Breast epithelium (tissue), 4 donors: Measurements from ENCODE around the gene HLA-DPA1. TPM values are rescaled to one million over a fixed set of nuclear protein-coding genes. Genes with fewer than 3 reads are reported as not detected.

ENCODE experiments used
- DNase-seq, 2 donors: peaks; one replicate each; pipeline ENCODE4 v3.0.0-alpha.2; 2019; ENCODE audit warnings: low spot score in 2 of 2
- H3K27ac ChIP-seq, 2 donors: fragments of 200-600 bp; sonication (generic) in 1 of 2; one replicate each; pipeline ENCODE4 v1.5.1; 2016 to 2019; ENCODE audit warnings: mild to moderate bottlenecking in 1 of 2
- H3K27me3 ChIP-seq, 2 donors: fragments of 200-600 bp; sonication (generic) in 1 of 2; one replicate each; pipeline versions ENCODE4 v1.5.1 to v1.6.0; 2017 to 2019; ENCODE audit warnings: control low read depth in 1 of 2, mild to moderate bottlenecking in 1 of 2
- H3K36me3 ChIP-seq: fragments of 200-600 bp; one replicate; pipeline ENCODE4 v1.5.1; 2019
- H3K4me1 ChIP-seq, 2 donors: fragments of 200-600 bp; sonication (generic); one replicate each; pipeline ENCODE4 v1.5.1; 2016 to 2019; ENCODE audit warnings: control low read depth in 1 of 2
- H3K4me3 ChIP-seq, 3 donors: fragments of 200-600 bp; sonication (generic); 1 replicate in 2 of 3; 2 replicates in 1 of 3; pipeline ENCODE4 v1.5.1; 2016 to 2019; ENCODE audit warnings: mild to moderate bottlenecking in 3 of 3, moderate library complexity in 2 of 3
- H3K9me3 ChIP-seq, 2 donors: fragments of 200-600 bp; sonication (generic) in 1 of 2; one replicate each; pipeline ENCODE4 v1.5.1; 2016 to 2019; ENCODE audit warnings: control low read depth in 1 of 2
- POLR2A ChIP-seq: fragments of 450-650 bp; IDR thresholded peaks from one replicate; pipeline ENCODE4 v1.6.1; 2016; ENCODE audit warnings: antibody characterized with exemption, mild to moderate bottlenecking, moderate library complexity
- POLR2AphosphoS5 ChIP-seq, 3 donors: sonication (generic); formaldehyde crosslinking; IDR thresholded peaks; one replicate each; pipeline ENCODE4 v1.6.1; 2017; ENCODE audit warnings: antibody characterized with exemption in 3 of 3
- intact Hi-C: fragments of 100-400 bp; cut with DNase I; formaldehyde crosslinking; loops from one replicate; pipeline ENCODE4 v1.15.1; 2023; ENCODE audit warnings: low total_unique reads
- total RNA-seq, 3 donors: library from RNA; depleted of rRNA; stranded (reverse); fragments of >200 nt; gene quantifications; one replicate each; pipeline ENCODE4 v1.1.0, GENCODE V29; 2016
- TF ChIP-seq, protein P1 (sequence below), 3 donors: fragments of 450-650 bp; IDR thresholded peaks; one replicate each; pipeline ENCODE4 v1.5.1; 2016 to 2017; ENCODE audit warnings: antibody characterized with exemption in 3 of 3, mild to moderate bottlenecking in 3 of 3, moderate library complexity in 3 of 3

HLA-DPA1 gene
- 100 to 1,000 TPM in 1 of 3 donors, 10 to 100 TPM in 2; 51.8 to 116 (median 75.4) TPM for total RNA-seq

- peak within 1 kb of the TSS; percentile 12 to 49 (median 24) for H3K4me3 ChIP-seq
- no peak for DNase-seq
Observed at GRCh38 chr6:33073431-33073871, at the start of gene HLA-DPA1. TSS of gene HLA-DPA1 (minus strand) at chr6:33073649.

GRCh38 chr6:33123181-33123580 is 49.7 kb upstream of the HLA-DPA1 start:
- Histone ChIP-seq H3K4me3 (no peak overlapping the region), H3K27me3 (no peaks in the 10 kb centered on the region), H3K9me3 (peaks cover 6 to 12% of the 10 kb centered on the region in 2 donors), H3K36me3 (no peaks in the 10 kb centered on the region), H3K4me1 (no peaks in the 10 kb centered on the region), H3K27ac (no peak overlapping the region)
- TF ChIP-seq POLR2A, result no peak
- no peak for TF ChIP-seq POLR2AphosphoS5 (IDR thresholded peaks at IDR 0.05)
- TF ChIP-seq, protein P1, sequence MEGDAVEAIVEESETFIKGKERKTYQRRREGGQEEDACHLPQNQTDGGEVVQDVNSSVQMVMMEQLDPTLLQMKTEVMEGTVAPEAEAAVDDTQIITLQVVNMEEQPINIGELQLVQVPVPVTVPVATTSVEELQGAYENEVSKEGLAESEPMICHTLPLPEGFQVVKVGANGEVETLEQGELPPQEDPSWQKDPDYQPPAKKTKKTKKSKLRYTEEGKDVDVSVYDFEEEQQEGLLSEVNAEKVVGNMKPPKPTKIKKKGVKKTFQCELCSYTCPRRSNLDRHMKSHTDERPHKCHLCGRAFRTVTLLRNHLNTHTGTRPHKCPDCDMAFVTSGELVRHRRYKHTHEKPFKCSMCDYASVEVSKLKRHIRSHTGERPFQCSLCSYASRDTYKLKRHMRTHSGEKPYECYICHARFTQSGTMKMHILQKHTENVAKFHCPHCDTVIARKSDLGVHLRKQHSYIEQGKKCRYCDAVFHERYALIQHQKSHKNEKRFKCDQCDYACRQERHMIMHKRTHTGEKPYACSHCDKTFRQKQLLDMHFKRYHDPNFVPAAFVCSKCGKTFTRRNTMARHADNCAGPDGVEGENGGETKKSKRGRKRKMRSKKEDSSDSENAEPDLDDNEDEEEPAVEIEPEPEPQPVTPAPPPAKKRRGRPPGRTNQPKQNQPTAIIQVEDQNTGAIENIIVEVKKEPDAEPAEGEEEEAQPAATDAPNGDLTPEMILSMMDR (IDR thresholded peaks at IDR 0.05), result no peak
- DNase-seq, result no peak
- intact Hi-C loops, result no loop called here

More at GRCh38 chr6:33073431-33073871, at the start of gene HLA-DPA1:
- Histone ChIP-seq H3K4me1 (no peaks in the 10 kb centered on the region), H3K27ac (peak within 1 kb of the TSS in 1 of 2 donors; percentile 20), H3K36me3 (no peaks in the 10 kb centered on the region), H3K9me3 (no peaks in the 10 kb centered on the region), H3K27me3 (no peaks in the 10 kb centered on the region)
- intact Hi-C loops, result loop anchor here (5.0 kb wide), 1 partner anchor 336 kb away; no protein-coding TSS in a partner anchor
- TF ChIP-seq POLR2A (no peak), POLR2AphosphoS5 (IDR thresholded peaks at IDR 0.05) (peak in 2 of 3 donors; percentile 24 to 45)

- TF ChIP-seq POLR2A (no peak), POLR2AphosphoS5 (IDR thresholded peaks at IDR 0.05) (no peak)
- TF ChIP-seq, protein P1 (IDR thresholded peaks at IDR 0.05), result no peak
- Histone ChIP-seq H3K9me3 (peaks cover 6 to 12% of the 10 kb centered on the region in 2 donors), H3K36me3 (no peaks in the 10 kb centered on the region), H3K27me3 (peaks cover 2 to 13% of the 10 kb centered on the region in 2 donors), H3K27ac (no peak overlapping the region), H3K4me1 (no peaks in the 10 kb centered on the region), H3K4me3 (no peak overlapping the region)
- no peak for DNase-seq
- intact Hi-C loops, result no loop called here
Observed at GRCh38 chr6:33120001-33120400, 46.6 kb upstream of the HLA-DPA1 start.

DNA sequence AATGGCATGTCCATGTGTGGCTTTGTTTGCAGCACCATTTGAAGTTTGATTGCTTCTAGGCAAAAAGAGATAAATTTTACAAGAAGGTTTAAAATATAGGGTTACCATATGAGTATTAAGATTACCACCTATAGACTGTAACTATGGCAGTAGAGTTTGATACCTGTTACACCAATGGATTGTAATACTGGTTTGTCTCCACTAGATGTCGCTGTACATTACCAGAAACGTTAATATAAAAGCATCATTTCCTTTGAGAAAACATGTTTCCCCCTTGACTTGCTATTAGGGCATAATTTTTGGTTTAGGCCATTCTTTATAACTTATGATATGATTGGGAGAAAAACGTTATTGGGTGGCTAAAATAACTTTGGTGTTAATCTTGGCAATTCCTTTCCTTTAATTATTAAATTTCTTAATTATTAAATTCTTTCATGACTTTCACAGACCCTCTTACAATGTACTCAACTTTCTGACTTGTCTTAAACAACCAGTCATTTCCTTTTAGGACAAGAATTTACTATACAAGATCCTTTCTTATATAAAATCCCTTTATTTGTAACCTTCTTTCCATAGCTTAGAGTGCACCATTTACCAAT is 45.2 kb upstream of the HLA-DPA1 start:
- intact Hi-C loops, result loop anchor here (10.0 kb wide), 1 partner anchor 126 kb away; no protein-coding TSS in a partner anchor
- H3K9me3 ChIP-seq, result peaks cover under 1 to 5% of the 10 kb centered on the region in 2 donors

GRCh38 chr6:33117811-33118277 is 44.4 kb upstream of the HLA-DPA1 start:
- Histone ChIP-seq H3K36me3 (no peaks in the 10 kb centered on the region), H3K27me3 (peaks cover 2 to 13% of the 10 kb centered on the region in 2 donors), H3K27ac (no peak overlapping the region), H3K4me1 (no peaks in the 10 kb centered on the region), H3K9me3 (no peaks in the 10 kb centered on the region), H3K4me3 (no peak overlapping the region)
- TF ChIP-seq POLR2A (no peak), POLR2AphosphoS5 (IDR thresholded peaks at IDR 0.05) (no peak)
- TF ChIP-seq, protein P1 (IDR thresholded peaks at IDR 0.05), result no peak
- DNase-seq, result no peak
- intact Hi-C loops, result loop anchor here (10.0 kb wide), 1 partner anchor 127 kb away; no protein-coding TSS in a partner anchor

More for the DNA sequence above, 45.2 kb upstream of the HLA-DPA1 start:
- Histone ChIP-seq H3K4me1 (no peaks in the 10 kb centered on the region), H3K27me3 (peaks cover 2 to 13% of the 10 kb centered on the region in 2 donors), H3K4me3 (no peak overlapping the region), H3K27ac (no peak overlapping the region), H3K36me3 (no peaks in the 10 kb centered on the region)
- DNase-seq, result no peak
- no peak for TF ChIP-seq POLR2AphosphoS5 (IDR thresholded peaks at IDR 0.05)
- TF ChIP-seq POLR2A, result no peak
- TF ChIP-seq, protein P1 (IDR thresholded peaks at IDR 0.05), result peak; percentile 80 to 95 (median 89)
